Hindlimb muscle (tissue), 1 donor: ENCODE results near the gene HSD17B11. TPM values are rescaled to one million over a fixed set of nuclear protein-coding genes. Genes with fewer than 3 reads are reported as not detected.
"Not testable (repeated sequence)": the region's sequence is repeated elsewhere in the genome, so short reads cannot be mapped to it uniquely, and the experiment has no call there.

Source experiments
- DNase-seq: peaks from one replicate; pipeline ENCODE4 v3.0.0-alpha.2; 2013
- polyA plus RNA-seq: library from polyadenylated mRNA; unstranded; fragments of 120-200 nt; gene quantifications from one replicate; pipeline ENCODE4 v1.2.1, GENCODE V29; 2013; ENCODE audit not compliant: insufficient read length

HSD17B11 gene
- polyA plus RNA-seq, 1 donor: 18.9 TPM

- DNase-seq: no peak
Observed at GRCh38 chr4:87354168-87355102, 36.6 kb downstream of the HSD17B11 start.

GRCh38 chr4:87353592-87353991 is 37.4 kb downstream of the HSD17B11 start:
- DNase-seq: peak; percentile 19

GRCh38 chr4:87345139-87345538 is 45.8 kb downstream of the HSD17B11 start:
- DNase-seq: no peak

- no peak for DNase-seq
Observed at GRCh38 chr4:87342872-87343271, 48.1 kb downstream of the HSD17B11 start.

GRCh38 chr4:87341954-87342635 is 48.9 kb downstream of the HSD17B11 start:
- not testable (repeated sequence) for DNase-seq

GRCh38 chr4:87339440-87339839 is 51.5 kb downstream of the HSD17B11 start:
- DNase-seq: no peak

GRCh38 chr4:87337361-87337760 is 53.6 kb downstream of the HSD17B11 start:
- DNase-seq: no peak

GRCh38 chr4:87333267-87333666 is 57.7 kb downstream of the HSD17B11 start:
- DNase-seq: no peak

GRCh38 chr4:87330761-87331160 is 60.2 kb downstream of the HSD17B11 start:
- DNase-seq: no peak

GRCh38 chr4:87327136-87327535 is 63.9 kb downstream of the HSD17B11 start:
- DNase-seq: no peak

- no peak for DNase-seq
Observed at GRCh38 chr4:87326460-87326859, 64.5 kb downstream of the HSD17B11 start.

GRCh38 chr4:87322754-87323153 is 68.2 kb downstream of the HSD17B11 start, which contains the start of gene HSD17B13:
HSD17B13 (minus strand) TSS chr4:87322882; CDS start chr4:87322841, 41 bp downstream.
- no peak for DNase-seq

GRCh38 chr4:87321888-87322287 is 69.1 kb downstream of the HSD17B11 start:
- no peak for DNase-seq

GRCh38 chr4:87317527-87317926 is 73.5 kb downstream of the HSD17B11 start:
- no peak for DNase-seq

GRCh38 chr4:87316961-87317360 is 74.0 kb downstream of the HSD17B11 start:
- no peak for DNase-seq

- not testable (repeated sequence) for DNase-seq
Observed at GRCh38 chr4:87315000-87315399, 76.0 kb downstream of the HSD17B11 start.

GRCh38 chr4:87313756-87314155 is 77.2 kb downstream of the HSD17B11 start:
- no peak for DNase-seq

- no peak for DNase-seq
Observed at GRCh38 chr4:87311684-87312083, 79.3 kb downstream of the HSD17B11 start.

GRCh38 chr4:87310691-87311335 is 80.2 kb downstream of the HSD17B11 start:
- DNase-seq: no peak

- no peak for DNase-seq
Observed at GRCh38 chr4:87309625-87310024, 81.4 kb downstream of the HSD17B11 start.

GRCh38 chr4:87306056-87306455 is 84.9 kb downstream of the HSD17B11 start:
- no peak for DNase-seq

- DNase-seq: no peak
Observed at GRCh38 chr4:87305562-87305961, 85.4 kb downstream of the HSD17B11 start.
